Brain microvascular endothelial cell (primary cell): ENCODE results near the gene MSTN.
"Not testable (repeated sequence)": the region's sequence is repeated elsewhere in the genome, so short reads cannot be mapped to it uniquely, and the experiment has no call there.

Experiments used
- DNase-seq: peaks from one replicate; pipeline ENCODE4 v3.0.0-alpha.2; 2020
- H3K27ac ChIP-seq: fragments of 250-450 bp; sonication (Bioruptor Pico); 2 replicates; pipeline ENCODE4 v1.5.1; 2020; ENCODE audit warnings: mild to moderate bottlenecking, moderate library complexity
- H3K27me3 ChIP-seq: fragments of 250-450 bp; sonication (Bioruptor Pico); replicated peaks from 2 replicates; pipeline ENCODE4 v1.5.1; 2020; ENCODE audit warnings: mild to moderate bottlenecking
- H3K36me3 ChIP-seq: fragments of 250-450 bp; sonication (Bioruptor Pico); replicated peaks from 2 replicates; pipeline ENCODE4 v1.5.1; 2020; ENCODE audit warnings: mild to moderate bottlenecking
- H3K4me3 ChIP-seq: 2 replicates; pipeline ENCODE4 v1.5.1; 2011; ENCODE audit warnings: low read depth, mild to moderate bottlenecking, control low read depth, low read length, moderate library complexity
- in situ Hi-C: cut with HindIII; loops from 2 replicates; pipeline ENCODE4 v1.10.0; 2017; ENCODE audit warnings: low sequenced_read_pairs, low pct_ligation_motif_present
- TF ChIP-seq, protein P1 (sequence below): IDR thresholded peaks from 2 replicates; pipeline ENCODE4 v1.5.1; 2011; ENCODE audit warnings: low read depth, mild to moderate bottlenecking, moderate library complexity, low read length, control low read depth, inconsistent platforms; ENCODE audit errors: missing control alignments

Gene MSTN

DNA sequence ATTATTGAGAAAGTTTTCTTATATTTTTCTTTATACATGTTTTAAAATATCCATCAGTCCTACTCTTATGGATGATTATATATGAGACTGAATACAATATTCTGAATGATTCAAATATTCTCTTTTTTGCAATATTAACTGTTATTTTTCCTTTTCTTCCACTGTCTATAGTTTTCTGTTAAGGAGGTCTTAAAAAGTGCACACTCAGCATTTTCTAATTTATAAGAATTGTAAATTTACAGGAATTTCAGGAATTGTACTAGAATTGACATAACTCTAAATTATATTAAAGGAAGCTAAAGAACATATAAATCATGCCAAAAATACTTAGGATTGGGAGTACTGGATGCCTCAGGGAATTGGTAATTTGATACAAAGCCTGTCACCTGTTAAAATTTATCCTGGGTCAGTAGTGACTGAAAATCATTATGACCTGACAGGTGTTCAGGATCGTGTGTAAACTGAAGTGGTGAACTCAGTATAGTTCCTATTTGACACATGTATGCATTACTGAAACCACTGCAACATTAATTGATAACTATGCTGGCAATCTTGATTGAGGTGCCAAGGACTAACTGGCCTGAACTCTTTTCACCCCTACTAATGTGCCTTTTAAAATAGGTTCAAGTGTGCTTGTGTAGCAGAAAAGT lies 30.4 kb downstream of the MSTN start:
- Histone ChIP-seq H3K36me3 (no peaks in the 10 kb centered on the region), H3K27ac (no peak overlapping the region), H3K27me3 (no peaks in the 10 kb centered on the region), H3K4me3 (no peak overlapping the region)
- DNase-seq, result no peak
- TF ChIP-seq, protein P1, sequence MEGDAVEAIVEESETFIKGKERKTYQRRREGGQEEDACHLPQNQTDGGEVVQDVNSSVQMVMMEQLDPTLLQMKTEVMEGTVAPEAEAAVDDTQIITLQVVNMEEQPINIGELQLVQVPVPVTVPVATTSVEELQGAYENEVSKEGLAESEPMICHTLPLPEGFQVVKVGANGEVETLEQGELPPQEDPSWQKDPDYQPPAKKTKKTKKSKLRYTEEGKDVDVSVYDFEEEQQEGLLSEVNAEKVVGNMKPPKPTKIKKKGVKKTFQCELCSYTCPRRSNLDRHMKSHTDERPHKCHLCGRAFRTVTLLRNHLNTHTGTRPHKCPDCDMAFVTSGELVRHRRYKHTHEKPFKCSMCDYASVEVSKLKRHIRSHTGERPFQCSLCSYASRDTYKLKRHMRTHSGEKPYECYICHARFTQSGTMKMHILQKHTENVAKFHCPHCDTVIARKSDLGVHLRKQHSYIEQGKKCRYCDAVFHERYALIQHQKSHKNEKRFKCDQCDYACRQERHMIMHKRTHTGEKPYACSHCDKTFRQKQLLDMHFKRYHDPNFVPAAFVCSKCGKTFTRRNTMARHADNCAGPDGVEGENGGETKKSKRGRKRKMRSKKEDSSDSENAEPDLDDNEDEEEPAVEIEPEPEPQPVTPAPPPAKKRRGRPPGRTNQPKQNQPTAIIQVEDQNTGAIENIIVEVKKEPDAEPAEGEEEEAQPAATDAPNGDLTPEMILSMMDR, result no peak
- in situ Hi-C loops, result no loop called here

DNA sequence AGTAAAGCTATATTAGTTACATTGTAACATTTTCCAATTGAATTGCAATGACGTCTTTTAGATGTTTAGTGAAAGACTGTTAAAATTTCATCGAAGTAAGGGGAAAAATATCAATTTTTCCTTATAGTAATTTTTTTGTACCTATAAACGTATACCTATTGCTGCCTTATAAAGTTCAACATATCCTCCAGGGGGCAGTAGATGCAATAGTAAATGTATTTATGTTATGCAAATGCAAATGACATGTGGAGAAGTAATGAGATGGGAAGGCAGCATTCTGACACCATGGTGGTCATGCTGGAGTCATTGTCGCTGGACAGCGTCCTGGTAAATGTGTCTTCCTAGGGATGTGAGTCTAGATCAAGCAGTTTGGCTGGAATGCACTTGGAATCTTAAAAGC lies 38.7 kb downstream of the MSTN start:
- TF ChIP-seq, protein P1, result peak; percentile 59
- in situ Hi-C loops, result no loop called here
- no peaks in the 10 kb centered on the region for H3K27me3 ChIP-seq
- H3K36me3 ChIP-seq, result no peaks in the 10 kb centered on the region
- H3K27ac ChIP-seq, result no peak overlapping the region
- peak; percentile 25 for DNase-seq
- no peak overlapping the region for H3K4me3 ChIP-seq

DNA sequence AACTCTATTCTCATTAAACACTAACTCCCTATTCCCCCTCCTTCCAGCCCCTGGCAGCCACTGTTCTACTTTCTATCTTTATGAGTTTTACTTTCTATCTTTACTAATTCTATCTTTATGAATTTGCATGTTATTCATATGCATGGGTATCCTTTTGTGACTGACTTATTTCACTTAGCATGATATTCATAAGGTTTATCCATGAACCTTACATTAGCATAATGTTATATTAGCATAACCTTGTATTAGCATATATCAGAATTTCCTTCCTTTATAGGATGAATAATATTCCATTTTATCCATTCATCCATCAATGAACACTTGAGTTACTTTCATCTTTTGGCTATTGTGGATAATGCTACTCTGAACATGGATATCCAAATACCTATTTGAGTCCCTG lies 41.8 kb downstream of the MSTN start:
- in situ Hi-C loops, result no loop called here
- TF ChIP-seq, protein P1, result no peak
- Histone ChIP-seq H3K36me3 (no peaks in the 10 kb centered on the region), H3K27me3 (no peaks in the 10 kb centered on the region), H3K27ac (no peak overlapping the region), H3K4me3 (no peak overlapping the region)
- no peak for DNase-seq

DNA sequence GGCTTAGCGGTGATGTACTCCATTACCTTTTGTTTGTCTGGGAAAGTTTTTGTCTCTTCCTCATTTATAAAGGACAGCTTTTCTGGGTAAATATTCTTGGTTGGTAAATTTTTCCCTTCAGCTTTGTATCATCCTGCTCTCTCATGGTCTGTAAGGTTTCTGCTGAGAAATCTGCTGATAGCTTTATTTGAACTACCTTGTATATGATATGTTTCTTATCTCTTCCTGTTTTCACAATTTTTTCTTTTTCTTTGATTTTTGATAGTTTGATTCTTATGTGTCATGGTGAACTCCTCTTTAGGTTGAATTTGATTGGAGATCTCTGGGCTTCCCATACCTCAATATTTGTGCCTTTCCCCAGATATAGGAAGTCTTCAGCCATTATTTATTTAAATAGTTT lies 44.7 kb downstream of the MSTN start:
- Histone ChIP-seq H3K4me3 (no peak overlapping the region), H3K36me3 (no peaks in the 10 kb centered on the region), H3K27ac (no peak overlapping the region), H3K27me3 (no peaks in the 10 kb centered on the region)
- no peak for DNase-seq
- TF ChIP-seq, protein P1, result no peak
- in situ Hi-C loops, result no loop called here

DNA sequence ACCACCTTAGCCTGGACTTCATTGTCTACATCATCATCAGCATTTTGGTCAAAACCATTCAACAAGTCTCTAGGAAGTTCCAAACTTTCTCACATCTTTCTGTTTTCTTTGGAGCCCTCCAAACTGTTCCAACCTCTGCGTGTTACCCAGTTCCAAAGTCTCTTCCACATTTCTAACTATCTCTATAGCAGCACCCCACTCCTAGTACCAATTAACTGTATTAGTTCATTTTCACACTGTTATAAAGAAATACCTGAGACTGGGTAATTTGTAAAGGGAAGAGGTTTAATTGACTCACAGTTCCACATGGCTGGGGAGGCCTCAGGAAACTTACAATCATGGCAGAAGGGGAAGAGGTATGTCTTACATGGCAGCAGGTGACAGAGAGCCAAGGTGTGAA lies 46.6 kb downstream of the MSTN start:
- H3K36me3 ChIP-seq, H3K4me3 ChIP-seq, in situ Hi-C loops, H3K27me3 ChIP-seq, DNase-seq, H3K27ac ChIP-seq: not testable (repeated sequence)
